Ascending aorta (tissue), 2 donors: ENCODE results near the gene SPECC1L. TPM values are rescaled to one million over a fixed set of nuclear protein-coding genes. Genes with fewer than 3 reads are reported as not detected.
"Not testable (repeated sequence)": the region's sequence is repeated elsewhere in the genome, so short reads cannot be mapped to it uniquely, and the experiment has no call there.

Experiments used
- DNase-seq, 2 donors: peaks; one replicate each; pipeline ENCODE4 v3.0.0-alpha.2; 2019; ENCODE audit warnings: low spot score in 2 of 2
- H3K27ac ChIP-seq, 2 donors: fragments of 200-600 bp; sonication (generic); one replicate each; pipeline ENCODE4 v1.5.1; 2016 to 2017; ENCODE audit warnings: mild to moderate bottlenecking in 1 of 2
- H3K27me3 ChIP-seq: fragments of 200-600 bp; sonication (generic); one replicate; pipeline ENCODE4 v1.5.1; 2017
- H3K36me3 ChIP-seq, 2 donors: fragments of 200-600 bp; sonication (generic); one replicate each; pipeline ENCODE4 v1.5.1; 2016
- H3K4me1 ChIP-seq, 2 donors: fragments of 200-600 bp; sonication (generic); one replicate each; pipeline ENCODE4 v1.5.1; 2016 to 2017; ENCODE audit warnings: mild to moderate bottlenecking in 1 of 2
- H3K4me3 ChIP-seq, 2 donors: fragments of 200-600 bp; sonication (generic); one replicate each; pipeline ENCODE4 v1.5.1; 2016 to 2017; ENCODE audit warnings: mild to moderate bottlenecking in 1 of 2
- H3K9me3 ChIP-seq, 2 donors: fragments of 200-600 bp; sonication (generic); one replicate each; pipeline ENCODE4 v1.5.1; 2016
- CTCF ChIP-seq, 3 experiments: fragments of 200-600 bp in 2 of 3; fragments of 450-650 bp in 1 of 3; sonication (generic) in 2 of 3; IDR thresholded peaks; one replicate each; pipeline ENCODE4 v1.5.1; 2016 to 2019; ENCODE audit warnings: antibody characterized with exemption in 3 of 3, mild to moderate bottlenecking in 1 of 3, moderate library complexity in 1 of 3
- intact Hi-C: fragments of 100-400 bp; cut with DNase I; formaldehyde crosslinking; loops from one replicate; pipeline ENCODE4 v1.15.1; 2023
- total RNA-seq: library from RNA; depleted of rRNA; stranded (reverse); fragments of >200 nt; gene quantifications from one replicate; pipeline ENCODE4 v1.1.0, GENCODE V29; 2016

SPECC1L gene
- total RNA-seq, 1 donor from 2014 or later: 66.9 TPM

- no peak for DNase-seq
- intact Hi-C loops: no loop called here
- Histone ChIP-seq H3K4me3 (peak overlapping the region; percentile 10), H3K27me3 (no peaks in the 10 kb centered on the region), H3K4me1 (peaks cover 10 to 45% of the 10 kb centered on the region in 2 donors), H3K9me3 (no peaks in the 10 kb centered on the region), H3K36me3 (no peaks in the 10 kb centered on the region), H3K27ac (peak overlapping the region; percentile 79 to 80)
- TF ChIP-seq CTCF (IDR thresholded peaks at IDR 0.05): no peak
Observed at GRCh38 chr22:24289114-24289513, 18.5 kb downstream of the SPECC1L start.

- peak overlapping the region; percentile 10 for H3K4me3 ChIP-seq
- intact Hi-C loops: no loop called here
- TF ChIP-seq CTCF (IDR thresholded peaks at IDR 0.05): no peak
Observed at GRCh38 chr22:24289741-24290163, 19.1 kb downstream of the SPECC1L start.

GRCh38 chr22:24290459-24290858 lies 19.8 kb downstream of the SPECC1L start:
- Histone ChIP-seq H3K27ac (peak overlapping the region; percentile 79 to 80), H3K36me3 (no peaks in the 10 kb centered on the region), H3K9me3 (no peaks in the 10 kb centered on the region), H3K4me1 (peaks cover 10 to 42% of the 10 kb centered on the region in 2 donors), H3K27me3 (no peaks in the 10 kb centered on the region), H3K4me3 (no peak overlapping the region)
- DNase-seq: no peak
- intact Hi-C loops: no loop called here
- TF ChIP-seq CTCF (IDR thresholded peaks at IDR 0.05): no peak

More at GRCh38 chr22:24289741-24290163, 19.1 kb downstream of the SPECC1L start:
- H3K9me3 ChIP-seq: no peaks in the 10 kb centered on the region
- no peak for DNase-seq
- H3K4me1 ChIP-seq: peaks cover 10 to 48% of the 10 kb centered on the region in 2 donors
- peak overlapping the region; percentile 79 to 80 for H3K27ac ChIP-seq
- H3K27me3 ChIP-seq: no peaks in the 10 kb centered on the region
- H3K36me3 ChIP-seq: no peaks in the 10 kb centered on the region

GRCh38 chr22:24291515-24292201 lies 21.0 kb downstream of the SPECC1L start:
- Histone ChIP-seq H3K27me3 (no peaks in the 10 kb centered on the region), H3K9me3 (no peaks in the 10 kb centered on the region), H3K4me1 (peaks cover 10 to 35% of the 10 kb centered on the region in 2 donors), H3K27ac (peak overlapping the region; percentile 79 to 80), H3K36me3 (no peaks in the 10 kb centered on the region), H3K4me3 (no peak overlapping the region)
- no peak for DNase-seq
- intact Hi-C loops: no loop called here
- no peak for TF ChIP-seq CTCF (IDR thresholded peaks at IDR 0.05)

- H3K27me3 ChIP-seq, H3K4me3 ChIP-seq, H3K9me3 ChIP-seq, intact Hi-C loops, DNase-seq, H3K36me3 ChIP-seq: not testable (repeated sequence)
- Histone ChIP-seq H3K27ac (peak overlapping the region; percentile 79 to 80), H3K4me1 (peaks cover 10 to 31% of the 10 kb centered on the region in 2 donors)
Observed at GRCh38 chr22:24292202-24292830, 21.7 kb downstream of the SPECC1L start.

- H3K9me3 ChIP-seq, H3K27me3 ChIP-seq, intact Hi-C loops, H3K36me3 ChIP-seq, H3K4me3 ChIP-seq, H3K27ac ChIP-seq, DNase-seq: not testable (repeated sequence)
- H3K4me1 ChIP-seq: peaks cover 10 to 41% of the 10 kb centered on the region in 2 donors
Observed at GRCh38 chr22:24294913-24295312, 24.3 kb downstream of the SPECC1L start.

GRCh38 chr22:24298497-24299155 lies 28.0 kb downstream of the SPECC1L start:
- DNase-seq, intact Hi-C loops, H3K9me3 ChIP-seq, H3K4me3 ChIP-seq, H3K27me3 ChIP-seq, H3K27ac ChIP-seq, H3K36me3 ChIP-seq: not testable (repeated sequence)
- H3K4me1 ChIP-seq: peaks cover 12 to 41% of the 10 kb centered on the region in 2 donors

GRCh38 chr22:24300522-24300921 lies 29.9 kb downstream of the SPECC1L start:
- intact Hi-C loops, H3K9me3 ChIP-seq, DNase-seq, H3K27me3 ChIP-seq, H3K36me3 ChIP-seq, H3K27ac ChIP-seq, H3K4me3 ChIP-seq: not testable (repeated sequence)
- peaks cover 16 to 49% of the 10 kb centered on the region in 2 donors for H3K4me1 ChIP-seq
